HepG2 (cell line): ENCODE results near the gene CERS6. TPM values are rescaled to one million over a fixed set of nuclear protein-coding genes. Genes with fewer than 3 reads are reported as not detected.

Experiments used
- ATAC-seq: fragments of 200-7000 bp; cut with Tn5 transposase; 3 replicates; pipeline ENCODE4 v1.9.1; 2020; ENCODE audit warnings: mild to moderate bottlenecking, moderate library complexity
- BruUV-seq: library from RNA; stranded (reverse); fragments of 400-500 nt; replicated peaks from 2 replicates; lab custom pipeline; 2021; lab: Mats Ljungman, UMichigan
- CTCF ChIA-PET: fragments of 300-600 bp; formaldehyde crosslinking; extraction: SDS; loops from one replicate; lab custom pipeline; 2021; ENCODE audit warnings: low total read pairs, inconsistent platforms, low intra/inter-chr PET ratio; lab: Yijun Ruan, JAX
- POLR2A ChIA-PET: fragments of 350-600 bp; sonication (Branson Sonifier 250); formaldehyde crosslinking; loops from one replicate; lab custom pipeline; 2020; ENCODE audit warnings: antibody characterized with exemption, inconsistent platforms; lab: Yijun Ruan, JAX
- DNase-seq: peaks from one replicate; pipeline ENCODE4 v3.0.0-alpha.2; 2015; ENCODE audit warnings: low spot score
- FAIRE-seq: peaks from 3 replicates; lab custom pipeline; 2011; peaks lifted over from hg19 to GRCh38; lab: Jason Lieb, UNC
- H2AFZ ChIP-seq: one replicate; pipeline ENCODE4 v1.6.1; 2011; ENCODE audit warnings: low read length, inconsistent platforms
- H3K27ac ChIP-seq: fragments of 300-600 bp; 3 replicates; pipeline ENCODE4 v1.8.0; 2011; ENCODE audit warnings: mixed run types, mild to moderate bottlenecking, mixed read lengths, low read length, inconsistent platforms; ENCODE audit not compliant: insufficient read depth; ENCODE audit errors: extremely low read length
- H3K27me3 ChIP-seq, 2 experiments: fragments of 200-600 bp in 1 of 2; 2 replicates in 1 of 2; 3 replicates in 1 of 2; pipeline versions ENCODE4 v1.6.0 to v1.8.0; 2011; ENCODE audit warnings: low read length in 2 of 2, mild to moderate bottlenecking in 2 of 2, moderate library complexity in 2 of 2, inconsistent platforms in 1 of 2; ENCODE audit not compliant: insufficient read depth in 2 of 2, control insufficient read depth in 1 of 2
- H3K36me3 ChIP-seq, 2 experiments: fragments of 200-600 bp in 1 of 2; replicated peaks in 1 of 2; 2 replicates in 1 of 2; 3 replicates in 1 of 2; pipeline versions ENCODE4 v1.5.1 to v1.8.0; 2011; ENCODE audit warnings: low read length in 2 of 2, inconsistent platforms in 1 of 2; ENCODE audit not compliant: insufficient read depth in 2 of 2, control insufficient read depth in 1 of 2
- H3K4me1 ChIP-seq: 2 replicates; pipeline ENCODE4 v1.5.1; 2012; ENCODE audit warnings: low read length, inconsistent platforms; ENCODE audit not compliant: insufficient read depth
- H3K4me2 ChIP-seq: 2 replicates; pipeline ENCODE4 v1.6.0; 2011; ENCODE audit warnings: low read depth, low read length, inconsistent platforms
- H3K4me3 ChIP-seq, 3 experiments: fragments of 200-600 bp in 1 of 3; sonication (generic), shearing (Covaris generic) in 1 of 3; replicated peaks in 1 of 3; 2 replicates each; pipeline ENCODE4 v1.5.1; 2011 to 2016; ENCODE audit warnings: low read length in 3 of 3, inconsistent platforms in 2 of 3, low read depth in 2 of 3, mild to moderate bottlenecking in 2 of 3, control low read depth in 1 of 3, mixed read lengths in 1 of 3; ENCODE audit not compliant: insufficient read depth in 1 of 3
- H3K79me2 ChIP-seq: one replicate; pipeline ENCODE4 v1.6.1; 2011; ENCODE audit warnings: low read length, inconsistent platforms; ENCODE audit not compliant: insufficient read depth
- H3K9ac ChIP-seq: 2 replicates; pipeline ENCODE4 v1.6.0; 2011; ENCODE audit warnings: mild to moderate bottlenecking, low read depth, low read length, inconsistent platforms; ENCODE audit not compliant: insufficient read depth
- H3K9me3 ChIP-seq: 2 replicates; pipeline ENCODE4 v1.5.1; 2012; ENCODE audit warnings: mild to moderate bottlenecking, low read length
- H4K20me1 ChIP-seq: 2 replicates; pipeline ENCODE4 v1.6.0; 2011; ENCODE audit warnings: inconsistent platforms, mild to moderate bottlenecking, low read length, moderate library complexity; ENCODE audit not compliant: insufficient read depth
- KIAA2018 ChIP-seq: sonication (generic); formaldehyde crosslinking; IDR thresholded peaks from 2 replicates; pipeline ENCODE4 v1.5.0; 2020; ENCODE audit warnings: mild to moderate bottlenecking, missing genetic modification reagents, borderline replicate concordance
- MTF1 ChIP-seq: sonication (generic); formaldehyde crosslinking; IDR thresholded peaks from 2 replicates; pipeline ENCODE4 v1.5.0; 2020; ENCODE audit warnings: missing genetic modification reagents
- MYC ChIP-seq: sonication (generic); formaldehyde crosslinking; IDR thresholded peaks from 2 replicates; pipeline ENCODE4 v1.9.0; 2021; ENCODE audit warnings: missing genetic modification reagents, borderline replicate concordance
- POLR2A ChIP-seq, 2 experiments: IDR thresholded peaks; 2 replicates each; pipeline ENCODE4 v1.6.1; 2011; ENCODE audit warnings: low read depth in 2 of 2, low read length in 2 of 2, mild to moderate bottlenecking in 1 of 2, moderate library complexity in 1 of 2; ENCODE audit not compliant: insufficient read depth in 1 of 2
- ZNF333 ChIP-seq: sonication (generic); formaldehyde crosslinking; IDR thresholded peaks from 2 replicates; pipeline ENCODE4 v1.4.0; 2020; ENCODE audit warnings: mild to moderate bottlenecking, missing genetic modification reagents, borderline replicate concordance
- in situ Hi-C: cut with HindIII; loops from 2 replicates; pipeline ENCODE4 v1.10.0; 2017; ENCODE audit warnings: low pct_unique_long_range_greater_than_20kb; ENCODE audit not compliant: extremely low pct_ligation_motif_present
- intact Hi-C: fragments of 100-400 bp; cut with micrococcal nuclease; formaldehyde crosslinking; loops from one replicate; pipeline ENCODE4 v1.10.0; 2022; ENCODE audit not compliant: unreplicated experiment
- polyA plus RNA-seq, 8 experiments: library from polyadenylated mRNA; depleted of rRNA in 3 of 8; stranded (reverse) in 7 of 8; unstranded in 1 of 8; fragments of >200 nt; fragmentation: Illumina TruSeq in 4 of 8; extraction: Trizol in 4 of 8; gene quantifications; 2 replicates each; pipeline versions ENCODE4 v1.2.1 to v1.2.3, GENCODE V29; 2011 to 2016; ENCODE audit warnings: low read depth in 4 of 8, missing spikeins in 1 of 8, mixed read lengths in 1 of 8; ENCODE audit not compliant: insufficient read depth in 1 of 8
- total RNA-seq, 5 experiments: library from RNA; depleted of rRNA; stranded (reverse); fragments of >200 nt; fragmentation: Illumina TruSeq; extraction: Trizol; gene quantifications; 2 replicates each; pipeline ENCODE4 v1.2.3, GENCODE V29; 2016; ENCODE audit warnings: low read depth in 1 of 5
- TF ChIP-seq, protein P1 (sequence below): sonication (generic); formaldehyde crosslinking; IDR thresholded peaks from 2 replicates; pipeline ENCODE4 v1.4.0; 2020; ENCODE audit warnings: missing genetic modification reagents

The CERS6 gene
- total and polyA plus RNA-seq, 2 of the 13 experiments (the other 11 are each of a cell fraction or from before 2014, with no cell fraction given), result 10.1 to 20.3 TPM

DNA sequence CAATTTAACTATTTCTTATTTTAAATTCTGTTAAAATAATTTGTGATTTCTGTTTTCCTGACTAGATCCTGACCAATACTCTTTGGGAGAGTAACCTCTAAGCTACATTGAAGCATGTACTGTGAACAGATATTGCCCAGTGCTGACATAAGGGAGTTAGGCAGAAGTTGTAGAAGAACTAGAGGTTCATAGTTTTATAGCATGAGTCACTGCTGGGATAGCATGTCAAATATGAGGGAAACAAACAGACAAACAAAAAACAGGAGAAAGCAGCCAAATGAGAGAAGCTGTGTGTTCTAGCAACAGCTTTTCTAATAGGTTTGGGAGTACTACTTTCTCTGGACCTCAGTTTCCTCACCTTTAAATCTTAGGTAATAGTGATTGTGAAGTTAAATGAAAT is 72.4 kb downstream of the CERS6 start:
- intact Hi-C loops, result no loop called here
- H3K4me2 ChIP-seq, result no peak overlapping the region

More for the DNA sequence above, 72.4 kb downstream of the CERS6 start:
- Histone ChIP-seq H3K4me1 (peaks cover 9% of the 10 kb centered on the region; the same call in 1 of the 2 replicates), H3K9ac (no peak overlapping the region), H3K27me3 (no peaks in the 10 kb centered on the region), H3K27ac (no peak overlapping the region), H3K9me3 (no peaks in the 10 kb centered on the region), H2AFZ (no peak overlapping the region), H4K20me1 (no peaks in the 10 kb centered on the region), H3K4me3 (no peak overlapping the region), H3K79me2 (peaks cover 26% of the 10 kb centered on the region), H3K36me3 (no peaks in the 10 kb centered on the region)
- ChIA-PET CTCF (no interaction called here), POLR2A (no interaction called here)
- FAIRE-seq (no peak), DNase-seq (no peak), ATAC-seq (no peak)
- TF ChIP-seq MYC (CRISPR knock-in tag), result no peak
- no peak for TF ChIP-seq KIAA2018
- TF ChIP-seq POLR2A (IDR thresholded peaks at IDR 0.05; ENCODE audit: insufficient read depth in 1 of 2, low read depth in 2 of 2, low read length in 2 of 2), result no peak
- TF ChIP-seq, protein P1, sequence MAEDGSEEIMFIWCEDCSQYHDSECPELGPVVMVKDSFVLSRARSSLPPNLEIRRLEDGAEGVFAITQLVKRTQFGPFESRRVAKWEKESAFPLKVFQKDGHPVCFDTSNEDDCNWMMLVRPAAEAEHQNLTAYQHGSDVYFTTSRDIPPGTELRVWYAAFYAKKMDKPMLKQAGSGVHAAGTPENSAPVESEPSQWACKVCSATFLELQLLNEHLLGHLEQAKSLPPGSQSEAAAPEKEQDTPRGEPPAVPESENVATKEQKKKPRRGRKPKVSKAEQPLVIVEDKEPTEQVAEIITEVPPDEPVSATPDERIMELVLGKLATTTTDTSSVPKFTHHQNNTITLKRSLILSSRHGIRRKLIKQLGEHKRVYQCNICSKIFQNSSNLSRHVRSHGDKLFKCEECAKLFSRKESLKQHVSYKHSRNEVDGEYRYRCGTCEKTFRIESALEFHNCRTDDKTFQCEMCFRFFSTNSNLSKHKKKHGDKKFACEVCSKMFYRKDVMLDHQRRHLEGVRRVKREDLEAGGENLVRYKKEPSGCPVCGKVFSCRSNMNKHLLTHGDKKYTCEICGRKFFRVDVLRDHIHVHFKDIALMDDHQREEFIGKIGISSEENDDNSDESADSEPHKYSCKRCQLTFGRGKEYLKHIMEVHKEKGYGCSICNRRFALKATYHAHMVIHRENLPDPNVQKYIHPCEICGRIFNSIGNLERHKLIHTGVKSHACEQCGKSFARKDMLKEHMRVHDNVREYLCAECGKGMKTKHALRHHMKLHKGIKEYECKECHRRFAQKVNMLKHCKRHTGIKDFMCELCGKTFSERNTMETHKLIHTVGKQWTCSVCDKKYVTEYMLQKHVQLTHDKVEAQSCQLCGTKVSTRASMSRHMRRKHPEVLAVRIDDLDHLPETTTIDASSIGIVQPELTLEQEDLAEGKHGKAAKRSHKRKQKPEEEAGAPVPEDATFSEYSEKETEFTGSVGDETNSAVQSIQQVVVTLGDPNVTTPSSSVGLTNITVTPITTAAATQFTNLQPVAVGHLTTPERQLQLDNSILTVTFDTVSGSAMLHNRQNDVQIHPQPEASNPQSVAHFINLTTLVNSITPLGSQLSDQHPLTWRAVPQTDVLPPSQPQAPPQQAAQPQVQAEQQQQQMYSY (CRISPR knock-in tag), result no peak
- no peak for TF ChIP-seq ZNF333
- no peak for TF ChIP-seq MTF1
- no TSS peak for BruUV-seq
- in situ Hi-C loops, result no loop called here
